NCI-H345 treated with DMSO at 0.1 percent for 48 hours (cell line): Measurements from ENCODE around the gene IL4I1.

Experiments
- DNase-seq: peaks from one replicate; lab custom pipeline; 2025; ENCODE audit not compliant: unreplicated experiment; lab: John Stamatoyannopoulos, UW

Gene IL4I1

DNA sequence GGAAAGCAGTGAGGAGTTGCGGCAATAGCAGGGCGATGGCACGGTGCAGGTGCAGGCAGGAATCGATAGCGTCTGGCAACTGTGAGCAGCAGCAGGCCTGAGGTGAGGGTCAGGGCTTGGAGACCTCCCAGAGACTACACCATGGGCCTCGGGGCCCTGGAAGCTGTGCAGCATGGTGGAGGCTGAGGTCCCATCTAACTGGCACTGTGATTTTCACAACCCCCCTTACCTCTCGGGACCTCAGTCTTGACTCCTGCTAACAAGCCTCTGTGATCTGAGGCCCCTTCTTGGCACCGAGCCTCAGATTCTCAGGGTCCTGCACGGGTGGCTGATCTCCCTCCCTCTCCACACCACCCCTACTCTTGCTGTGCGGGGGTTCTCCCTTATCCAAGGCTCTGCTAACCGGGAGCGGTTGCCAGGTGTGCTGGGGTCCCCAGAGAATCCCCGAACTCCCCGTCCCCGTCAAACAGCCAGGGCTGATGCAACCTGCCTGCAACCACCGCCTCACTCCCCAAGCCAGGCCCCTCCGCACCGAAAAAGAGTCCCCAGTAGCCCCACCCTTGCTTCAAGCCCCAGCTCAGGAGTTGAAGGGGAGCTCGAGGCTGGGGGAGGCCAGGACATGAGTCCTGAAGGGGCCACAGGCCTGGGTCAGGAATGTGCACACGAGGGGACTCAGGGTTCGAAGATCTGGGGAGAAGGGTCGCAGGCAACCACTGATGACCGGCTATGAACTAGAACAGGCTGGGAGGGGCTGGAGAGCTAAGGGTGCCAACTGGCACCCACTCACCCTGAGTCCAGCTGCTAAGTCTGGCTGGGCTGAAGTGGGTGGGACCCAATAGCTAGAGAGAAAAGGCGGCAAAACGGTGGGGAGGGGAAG, 27.6 kb upstream of the IL4I1 start:
- DNase-seq: no peak

DNA sequence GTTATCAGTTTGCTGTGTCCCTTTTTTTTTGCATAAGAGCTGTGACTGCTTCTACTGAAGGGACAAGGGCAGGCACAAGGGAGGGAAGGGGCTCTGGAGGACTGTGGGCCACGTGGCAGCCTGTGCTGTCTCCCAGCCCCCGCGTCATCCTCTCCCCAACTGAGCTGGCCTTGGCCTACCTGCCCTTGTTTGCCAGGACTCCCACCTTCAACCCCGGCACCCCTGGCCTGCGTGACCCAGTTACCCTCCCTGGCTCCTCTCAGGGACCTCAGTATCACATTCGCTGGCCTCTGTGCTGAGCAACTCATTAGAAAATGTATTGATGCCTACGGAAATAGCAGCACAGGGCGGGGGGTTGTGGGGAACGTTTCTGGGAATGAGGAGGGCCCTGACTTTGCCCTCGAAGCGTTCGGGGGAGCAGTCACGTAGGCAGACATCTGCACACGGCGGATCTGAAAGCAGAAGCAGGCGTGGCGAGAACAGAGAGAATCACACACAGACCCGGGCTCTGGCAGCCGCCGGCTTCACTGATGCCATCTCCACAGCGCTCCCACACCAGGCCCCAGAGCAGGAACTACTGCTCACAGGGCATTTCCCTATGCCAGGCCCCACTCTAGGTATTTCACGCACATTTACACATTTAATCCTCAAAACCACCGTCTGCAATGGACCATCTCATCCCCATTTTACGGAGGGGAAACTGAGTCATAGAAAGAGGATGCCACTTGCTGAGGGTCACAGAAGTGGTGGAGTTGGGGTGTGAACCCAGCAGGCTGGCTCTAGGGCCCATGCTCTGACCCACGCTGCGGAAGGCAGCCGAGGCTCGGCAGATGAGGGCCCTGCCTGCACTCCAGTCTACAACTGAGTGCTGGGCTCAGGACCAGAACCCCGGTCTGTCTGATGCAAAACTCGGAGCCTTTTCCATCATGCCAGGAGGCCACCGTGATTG, 26.6 kb upstream of the IL4I1 start:
- no peak for DNase-seq

DNA sequence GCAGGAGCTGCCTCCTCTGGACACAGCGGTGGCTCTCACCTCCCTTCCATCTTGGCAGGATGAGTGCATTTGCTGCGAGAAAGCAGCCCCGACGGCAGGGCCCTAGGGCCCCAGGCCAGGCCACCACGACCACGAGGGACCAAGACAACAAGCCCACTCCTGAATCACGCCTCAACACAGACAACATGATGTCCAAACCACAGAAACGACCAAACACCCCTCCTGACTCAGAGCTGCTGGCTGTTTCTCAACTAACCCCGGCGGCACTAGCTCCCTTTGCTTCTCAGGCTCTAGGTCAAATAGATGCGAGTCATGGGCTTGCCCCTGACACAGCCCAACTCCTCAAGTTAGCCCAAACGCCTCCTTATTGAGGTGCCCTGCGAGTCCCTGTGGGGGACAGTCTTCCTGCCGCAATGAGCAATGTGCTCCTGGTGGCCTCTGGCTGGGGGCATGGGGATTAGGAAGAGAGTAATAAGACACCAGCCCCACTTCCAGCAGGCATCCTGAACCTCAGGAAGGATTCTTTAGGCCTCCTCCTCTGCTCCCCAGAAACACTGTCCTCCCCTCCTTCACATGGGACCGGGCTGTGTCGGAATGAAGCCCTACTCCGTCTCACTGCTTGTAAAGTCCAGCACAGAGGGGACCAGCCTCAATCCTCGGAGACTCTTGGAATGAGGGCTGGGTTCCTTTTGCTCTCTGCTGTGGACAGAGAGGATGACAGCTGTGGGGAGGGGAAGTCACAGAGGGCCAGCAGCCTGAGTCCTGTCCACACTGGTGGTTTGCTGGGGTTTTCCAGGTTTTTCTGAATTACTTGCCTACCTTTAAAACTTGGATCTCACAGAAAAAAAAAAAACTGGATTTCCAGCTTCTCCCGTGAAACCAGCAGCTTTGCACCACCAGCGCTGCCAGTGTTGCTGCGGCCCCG, 25.4 kb upstream of the IL4I1 start:
- DNase-seq: no peak

DNA sequence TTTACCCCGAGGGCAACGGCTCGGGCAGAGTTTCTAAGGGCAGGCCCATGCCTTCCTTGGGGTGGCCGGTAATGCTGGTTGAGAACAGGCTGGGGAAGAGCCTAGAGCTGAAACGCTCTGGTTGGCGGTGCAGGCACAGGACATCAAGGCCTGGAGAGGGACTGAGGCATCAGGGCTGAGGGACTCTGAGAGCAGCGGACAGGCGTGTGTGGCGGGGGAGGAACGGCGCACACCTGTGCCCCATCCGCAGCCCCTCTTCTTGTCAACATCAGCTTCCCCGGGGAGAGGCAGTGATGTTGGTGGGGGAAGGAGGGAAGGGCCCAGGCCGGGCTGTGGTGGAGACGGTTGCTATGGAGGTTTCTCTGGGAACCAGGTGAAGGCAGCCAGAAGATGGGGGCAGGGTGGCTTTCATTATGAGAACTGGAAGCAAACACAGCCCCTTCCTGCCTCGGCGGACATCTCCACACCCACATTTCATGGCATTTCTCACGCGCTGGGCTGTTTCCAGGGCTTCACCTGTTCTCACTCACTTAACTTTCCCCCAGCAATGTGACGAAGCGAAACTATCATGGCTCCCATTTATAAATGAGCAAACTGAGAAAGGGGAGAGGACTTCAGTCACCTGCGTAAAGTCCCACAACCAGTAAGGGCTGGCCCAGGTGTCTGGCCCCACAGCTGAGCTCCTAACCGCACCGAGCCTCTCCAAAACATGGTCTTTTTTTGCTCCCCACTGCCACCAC, 24.1 kb upstream of the IL4I1 start:
- no peak for DNase-seq

DNA sequence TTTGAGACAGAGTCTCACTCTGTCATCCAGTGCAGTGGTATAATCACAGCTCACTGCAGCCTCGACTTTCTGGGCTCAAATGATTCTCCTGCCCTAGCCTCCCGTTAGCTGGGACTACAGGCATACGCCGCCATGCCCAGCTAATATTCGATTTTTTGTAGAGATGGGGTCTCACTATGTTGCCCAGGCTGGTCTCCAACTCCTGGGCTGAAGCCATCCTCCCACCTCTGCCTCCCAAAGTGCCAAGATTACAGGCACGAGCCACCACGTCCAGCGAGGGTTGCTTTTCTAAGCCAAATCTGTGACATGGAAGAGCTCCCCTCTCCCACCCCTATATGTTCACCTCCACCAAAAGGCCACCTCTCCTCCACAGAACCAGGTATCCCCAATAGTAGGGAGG, 21.4 kb upstream of the IL4I1 start:
- DNase-seq: no peak

DNA sequence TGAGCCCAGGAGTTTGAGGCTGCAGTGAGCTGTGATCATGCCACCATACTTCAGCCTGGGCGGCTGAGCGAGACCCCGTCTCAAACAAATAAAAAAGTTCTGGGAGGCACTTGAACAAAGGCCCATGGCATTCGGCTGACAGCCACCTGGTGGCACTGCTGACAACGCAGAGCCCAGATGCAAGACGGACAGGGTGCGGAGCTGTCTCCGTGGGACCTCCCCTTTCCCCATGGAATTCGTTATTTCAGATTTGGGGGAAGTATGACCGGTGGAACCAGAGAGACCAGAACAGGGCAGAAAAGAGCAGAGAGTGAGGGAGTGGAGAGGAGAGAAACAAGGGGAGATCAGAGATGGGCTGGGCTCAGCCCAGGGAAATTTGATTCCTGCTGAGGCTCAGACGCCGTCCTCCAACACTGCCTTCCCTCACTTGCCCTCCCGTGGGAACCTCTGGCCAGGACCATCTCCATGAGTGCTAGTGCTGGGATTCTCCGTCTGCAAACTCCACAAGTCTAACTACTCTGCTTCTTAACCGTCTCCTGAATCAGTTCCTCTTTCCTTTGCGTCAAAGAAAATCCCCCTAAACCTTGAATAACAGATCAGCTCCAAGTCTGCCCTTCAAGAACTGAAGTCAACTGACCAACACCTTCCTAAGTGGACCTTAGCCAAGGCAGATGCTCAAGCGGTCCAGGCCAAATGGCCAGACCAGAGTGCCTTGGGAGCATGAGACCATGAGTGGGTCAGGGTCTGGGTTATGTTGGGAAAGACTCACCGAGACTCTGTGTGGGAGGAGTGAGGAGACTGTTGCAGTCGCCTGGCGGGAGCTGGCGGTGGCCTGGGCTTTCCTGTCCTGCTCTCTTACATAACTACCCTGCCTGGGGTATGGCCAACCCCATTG, 20.4 kb upstream of the IL4I1 start:
- no peak for DNase-seq

DNA sequence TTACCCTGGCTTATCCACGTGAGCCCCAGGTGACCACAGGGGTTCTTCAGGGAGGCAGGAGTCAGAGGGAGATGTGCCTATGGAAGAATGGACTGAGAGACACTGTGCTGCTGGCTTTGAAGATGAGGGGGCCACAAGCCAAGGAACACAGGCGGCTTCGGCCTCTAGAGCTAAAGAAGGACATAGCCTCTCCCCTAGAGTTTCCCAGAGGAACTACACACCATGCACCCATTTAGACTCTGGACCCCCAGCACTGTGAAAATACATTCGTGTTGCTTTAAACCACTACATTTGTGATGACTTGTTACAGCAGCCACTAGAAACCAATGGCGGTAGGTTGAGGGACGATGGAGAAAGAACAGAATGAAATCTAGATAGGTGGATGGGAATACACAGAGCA, 18.6 kb upstream of the IL4I1 start:
- DNase-seq: no peak

DNA sequence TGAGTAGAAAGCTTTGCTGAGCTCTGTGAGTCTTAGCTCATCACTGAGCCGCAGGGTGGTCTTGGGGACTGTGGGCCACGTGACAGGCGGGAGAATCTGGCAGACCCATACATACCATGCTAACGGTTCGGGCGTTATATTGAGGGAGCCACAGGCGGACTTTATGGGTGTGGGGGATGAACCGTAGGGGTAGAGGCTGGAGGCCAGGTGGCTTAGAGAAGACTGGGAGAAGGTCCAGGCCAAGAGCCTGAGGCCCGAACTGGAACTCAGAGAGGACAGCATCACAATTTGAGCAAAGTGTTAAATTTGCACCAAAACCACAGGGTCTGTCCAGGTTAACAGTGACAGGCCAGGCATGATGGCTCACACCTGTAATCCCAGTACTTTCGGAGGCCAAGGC, 17.0 kb upstream of the IL4I1 start:
- DNase-seq: no peak

DNA sequence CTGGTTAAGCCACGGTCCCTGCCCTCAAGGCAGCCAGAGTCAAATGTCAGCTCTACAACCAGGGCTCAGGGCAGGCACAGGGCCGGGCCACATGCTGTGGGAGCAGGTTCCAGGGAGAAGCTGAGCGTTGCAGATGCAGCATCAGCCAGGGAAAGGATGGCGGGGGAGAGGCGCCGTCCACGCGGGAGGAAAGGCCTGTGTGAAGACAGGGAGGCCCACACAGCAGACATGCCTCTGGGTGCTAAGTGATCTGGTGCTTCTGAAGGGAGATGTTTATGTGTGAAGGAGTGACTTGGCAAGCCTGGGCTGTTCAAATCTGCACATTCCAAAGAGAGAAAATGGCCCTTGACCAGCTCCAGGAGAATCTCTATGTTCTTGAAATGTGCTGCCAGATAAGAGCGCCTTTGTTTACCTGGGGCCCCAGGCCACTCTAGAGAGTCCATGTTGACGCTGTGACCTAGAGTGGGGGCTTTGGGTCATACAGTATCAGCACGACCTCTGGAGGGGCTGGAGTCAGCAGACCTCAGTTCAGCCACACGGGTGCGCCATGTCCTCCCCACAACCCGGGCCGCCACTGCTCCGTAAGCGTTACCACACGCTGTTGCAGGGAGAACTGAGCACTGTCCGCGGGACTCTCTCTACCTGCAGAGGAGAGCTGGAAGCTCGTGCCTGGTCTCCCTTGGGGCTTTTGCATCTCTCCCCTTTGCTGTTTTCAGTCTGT, 16.4 kb upstream of the IL4I1 start:
- no peak for DNase-seq

DNA sequence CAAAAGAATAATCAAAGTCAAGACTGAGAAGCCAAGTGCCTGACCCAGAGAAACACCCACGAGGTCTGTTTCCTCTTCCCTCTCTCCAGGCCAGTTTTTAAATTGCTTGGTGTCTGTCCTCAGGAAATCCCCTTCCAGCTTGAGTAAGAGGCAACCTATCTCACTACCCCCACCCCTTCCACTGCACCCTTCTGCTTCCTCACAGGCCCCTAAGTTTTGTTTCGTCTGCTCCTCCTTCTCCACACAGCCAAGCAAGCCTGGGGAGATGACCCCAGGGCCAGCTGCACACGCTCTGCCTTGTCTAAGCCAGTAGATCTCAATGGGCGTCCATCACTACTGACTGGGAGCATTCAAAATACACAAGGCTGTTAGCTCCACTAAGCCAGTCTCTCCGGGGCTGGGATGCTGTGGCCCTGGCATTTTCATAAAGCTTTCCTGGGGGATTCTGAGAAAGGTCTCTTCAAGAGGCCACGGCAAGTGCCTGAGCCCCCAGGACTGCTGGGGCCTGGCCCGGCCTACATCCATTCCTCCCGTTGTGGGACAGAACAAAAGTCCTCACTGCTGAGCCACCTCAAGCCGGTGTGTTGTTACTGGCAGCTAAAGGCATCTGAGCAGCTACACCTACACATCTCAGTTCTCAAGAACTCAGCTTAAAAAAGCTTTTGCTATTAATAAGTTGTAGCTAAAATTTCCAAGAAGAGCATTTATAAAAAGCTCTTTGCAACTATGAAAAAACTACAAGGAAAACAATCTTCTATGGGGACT, 14.9 kb upstream of the IL4I1 start:
- DNase-seq: no peak

DNA sequence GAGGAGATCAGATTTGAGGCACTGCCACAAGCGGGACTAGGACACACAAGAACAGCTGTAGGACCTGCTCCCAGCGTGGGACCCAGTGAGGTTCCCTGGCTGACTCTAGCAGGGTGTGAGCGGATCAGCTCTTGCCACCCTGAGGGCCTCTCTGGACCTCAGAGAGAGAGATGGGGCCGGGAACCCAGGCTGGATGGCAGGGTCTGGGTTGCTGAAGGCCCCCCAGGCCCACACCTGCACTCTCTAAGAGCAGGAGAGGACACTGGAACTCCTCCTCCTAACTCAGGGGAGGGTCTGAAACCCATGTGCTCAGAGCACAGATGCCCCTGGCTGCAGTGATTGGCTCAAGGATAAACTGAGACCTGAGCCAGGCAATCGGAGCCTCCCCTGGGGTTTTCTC, 13.5 kb upstream of the IL4I1 start:
- no peak for DNase-seq

DNA sequence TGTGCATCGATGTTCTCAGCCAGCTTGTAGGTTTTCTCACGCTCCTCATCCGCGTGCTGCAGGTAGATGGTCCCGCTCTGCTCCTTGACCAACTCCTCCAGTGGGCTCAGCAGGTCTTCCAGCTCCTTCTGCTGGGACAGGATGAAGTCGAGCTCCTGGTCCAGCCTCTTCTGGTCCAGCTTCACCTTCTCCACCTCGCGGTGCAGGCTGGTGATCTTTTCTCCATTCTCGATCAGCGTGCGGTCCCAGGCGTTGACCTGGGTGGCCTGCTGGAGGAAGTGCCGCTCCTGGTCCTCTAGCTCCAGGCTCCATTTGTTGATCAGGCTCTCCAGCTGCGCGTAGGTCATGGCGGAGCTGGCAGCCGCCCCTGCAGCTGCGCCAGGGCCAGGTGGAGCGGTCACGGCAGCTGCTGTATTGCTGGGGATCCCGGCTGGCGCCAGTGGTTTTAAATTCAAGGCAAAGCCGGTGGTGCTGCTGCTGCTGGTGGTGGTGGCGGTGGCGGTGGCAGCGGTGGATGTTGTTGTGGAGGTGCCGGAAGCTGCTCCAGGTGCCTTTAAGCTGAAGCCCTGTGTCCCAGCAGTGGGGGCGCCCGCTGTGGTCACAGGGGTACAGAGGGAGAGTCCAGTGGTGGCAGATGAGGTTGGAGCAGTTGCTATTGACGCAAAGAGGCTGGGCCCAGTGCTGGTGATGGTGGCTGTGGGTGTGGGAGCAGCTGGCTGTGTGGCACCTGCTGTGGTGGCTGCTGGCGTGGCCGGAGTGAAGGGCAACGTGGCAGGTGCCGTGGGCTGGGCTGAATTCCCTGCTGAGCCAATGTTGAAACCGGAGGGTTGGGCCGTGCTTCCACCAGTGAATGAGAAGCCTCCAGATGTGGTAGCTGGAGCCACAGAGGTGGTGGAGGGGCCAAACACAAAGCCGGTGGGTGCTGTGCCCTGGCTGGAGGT, 12.1 kb upstream of the IL4I1 start:
- no peak for DNase-seq

DNA sequence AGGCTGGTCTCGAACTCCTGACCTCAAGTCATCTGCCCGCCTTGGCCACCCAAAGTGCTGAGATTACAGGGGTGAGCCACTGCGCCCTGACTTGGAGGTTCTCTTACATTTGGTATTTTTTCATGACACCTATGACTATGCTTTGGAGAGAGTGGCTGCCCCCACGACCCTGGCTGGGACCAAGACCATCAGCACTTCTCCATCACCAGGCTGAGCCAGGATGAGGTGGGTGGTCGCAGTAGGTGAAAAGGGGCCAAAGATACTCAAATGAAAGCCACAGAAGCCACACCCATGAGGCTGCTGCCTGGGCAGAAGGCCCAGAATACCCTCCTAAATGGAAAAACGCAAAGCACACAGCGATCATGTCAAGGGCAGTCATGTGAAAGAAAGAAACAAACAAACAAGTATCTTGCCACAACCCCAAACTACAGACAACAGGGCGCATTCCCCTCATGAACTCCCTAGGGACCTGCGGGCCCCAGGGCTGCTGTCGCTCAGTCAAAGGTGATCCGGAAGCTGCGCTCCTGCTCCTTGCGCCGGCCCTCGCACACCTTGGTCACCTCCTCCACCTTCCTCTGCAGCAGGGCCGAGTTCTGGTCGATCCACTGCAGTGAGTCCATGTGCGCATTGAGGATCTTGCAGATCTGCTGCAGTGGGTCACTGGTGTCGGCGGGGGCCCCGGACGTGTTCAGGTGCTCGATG, 11.2 kb upstream of the IL4I1 start:
- DNase-seq: no peak

DNA sequence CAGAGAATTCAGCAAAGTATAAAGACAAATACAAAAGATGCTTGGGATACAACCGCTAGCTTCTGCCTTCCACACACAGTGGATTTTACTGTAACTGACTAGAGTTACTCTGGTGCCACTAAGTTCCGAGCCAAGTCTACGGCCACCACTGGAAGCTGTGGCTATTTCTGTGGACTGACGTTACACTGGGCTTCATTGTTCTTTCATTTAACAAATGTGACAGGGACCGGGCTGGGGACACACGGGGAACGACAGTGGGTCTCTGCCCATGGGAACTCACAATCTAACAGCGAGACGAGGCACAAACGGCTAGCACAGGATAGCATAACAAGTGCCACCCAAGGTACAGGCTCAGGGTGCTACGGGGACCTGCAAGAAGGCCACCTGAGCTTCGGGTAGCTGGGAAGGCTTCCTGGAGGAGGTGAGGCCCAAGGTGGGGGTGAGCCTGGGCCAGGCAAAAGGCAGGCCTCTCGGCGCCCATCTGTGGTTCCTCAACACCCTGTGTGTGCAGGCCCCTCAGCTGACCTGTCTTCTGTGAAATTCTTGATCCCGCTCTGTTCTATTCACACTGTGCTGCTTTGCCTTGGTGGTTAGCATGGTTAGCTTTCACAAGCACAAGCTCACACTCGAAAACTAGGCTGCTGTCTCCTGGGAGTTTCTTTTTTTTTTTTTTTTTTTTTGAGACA, 10.3 kb upstream of the IL4I1 start:
- no peak for DNase-seq

DNA sequence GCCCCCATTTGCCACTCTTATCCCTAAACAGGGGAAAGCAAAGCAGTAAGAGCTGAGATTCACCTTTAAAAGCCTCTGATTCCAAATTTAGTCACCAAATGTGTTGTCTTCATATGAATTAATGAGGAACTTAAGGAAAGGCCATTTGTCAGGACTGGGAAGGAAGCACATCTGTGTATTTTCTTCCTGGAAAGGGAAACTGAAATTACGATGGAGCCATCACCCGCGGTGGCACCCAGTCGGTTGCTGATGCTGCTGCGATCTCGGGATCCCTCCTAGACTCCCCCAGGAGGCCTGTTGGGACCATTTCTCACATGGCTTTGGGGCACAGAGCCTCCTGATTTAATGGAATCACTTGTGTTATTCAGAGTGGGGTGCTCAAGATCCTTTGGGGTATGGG, 7.4 kb upstream of the IL4I1 start:
- DNase-seq: no peak
